GF-D8 (cell line): ENCODE measurements around the gene ZNF621.
A peak's percentile ranks its signal among the peaks of the same experiment; 100 is the strongest.
"Not testable (repeated sequence)": the region's sequence is repeated elsewhere in the genome, so short reads cannot be mapped to it uniquely, and the experiment has no call there.

Experiments used
- DNase-seq: peaks from one replicate; lab custom pipeline; 2025; lab: John Stamatoyannopoulos, UW

ZNF621 gene

GRCh38 chr3:40546816-40547215 lies 22.1 kb downstream of the ZNF621 start:
- no peak for DNase-seq

GRCh38 chr3:40550167-40550566 lies 25.4 kb downstream of the ZNF621 start:
- DNase-seq: no peak

GRCh38 chr3:40557575-40558161 lies 32.9 kb downstream of the ZNF621 start:
- DNase-seq: no peak

GRCh38 chr3:40562482-40562881 lies 37.7 kb downstream of the ZNF621 start:
- not testable (repeated sequence) for DNase-seq

GRCh38 chr3:40565629-40566028 lies 40.9 kb downstream of the ZNF621 start:
- not testable (repeated sequence) for DNase-seq

GRCh38 chr3:40566694-40567093 lies 41.9 kb downstream of the ZNF621 start:
- no peak for DNase-seq

- DNase-seq: no peak
These were observed 47.8 kb downstream of the ZNF621 start for GRCh38 chr3:40572588-40572987.

GRCh38 chr3:40574050-40574449 lies 49.3 kb downstream of the ZNF621 start:
- no peak for DNase-seq

- DNase-seq: no peak
These were observed 49.9 kb downstream of the ZNF621 start for GRCh38 chr3:40574661-40575060.

- DNase-seq: no peak
These were observed 51.6 kb downstream of the ZNF621 start for GRCh38 chr3:40576396-40576795.

GRCh38 chr3:40580494-40581091 lies 55.8 kb downstream of the ZNF621 start:
- peak; percentile 2 for DNase-seq

- no peak for DNase-seq
These were observed 56.4 kb downstream of the ZNF621 start for GRCh38 chr3:40581166-40581565.

- DNase-seq: no peak
These were observed 57.8 kb downstream of the ZNF621 start for GRCh38 chr3:40582401-40583027.

GRCh38 chr3:40583691-40584090 lies 58.9 kb downstream of the ZNF621 start:
- DNase-seq: no peak

GRCh38 chr3:40584625-40585189 lies 59.9 kb downstream of the ZNF621 start:
- no peak for DNase-seq

GRCh38 chr3:40585381-40586016 lies 60.7 kb downstream of the ZNF621 start:
- no peak for DNase-seq

- DNase-seq: no peak
These were observed 62.1 kb downstream of the ZNF621 start for GRCh38 chr3:40586901-40587300.

GRCh38 chr3:40588406-40588805 lies 63.6 kb downstream of the ZNF621 start:
- DNase-seq: no peak
